ENCODE measurements around the gene MAPKAP1. TPM values are rescaled to one million over a fixed set of nuclear protein-coding genes. Genes with fewer than 3 reads are reported as not detected.

Gene MAPKAP1
- total and polyA plus RNA-seq, 2 of the 13 experiments (the other 11 are each of a cell fraction or from before 2014, with no cell fraction given) = 45.0 to 64.3 TPM

DNA sequence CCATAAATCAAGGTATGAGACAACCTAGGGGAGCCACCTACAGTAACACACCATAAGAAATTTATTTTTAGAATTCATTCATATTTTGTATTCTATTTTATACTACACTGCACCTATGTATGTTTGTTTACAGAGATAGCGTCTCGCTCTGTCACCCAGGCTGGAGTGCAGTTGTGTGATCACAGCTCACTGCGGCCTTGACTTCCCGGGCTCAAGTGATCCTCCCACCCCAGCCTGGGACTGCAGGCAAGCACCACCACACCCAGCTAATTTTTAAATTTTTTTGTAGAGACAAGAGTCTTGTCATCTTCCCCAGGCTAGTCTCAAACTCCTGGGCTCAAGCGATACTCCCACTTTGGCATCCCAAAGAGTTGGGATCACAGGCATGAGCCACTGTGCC lies 25.4 kb downstream of the MAPKAP1 start (continued):
- TF ChIP-seq, protein P1, sequence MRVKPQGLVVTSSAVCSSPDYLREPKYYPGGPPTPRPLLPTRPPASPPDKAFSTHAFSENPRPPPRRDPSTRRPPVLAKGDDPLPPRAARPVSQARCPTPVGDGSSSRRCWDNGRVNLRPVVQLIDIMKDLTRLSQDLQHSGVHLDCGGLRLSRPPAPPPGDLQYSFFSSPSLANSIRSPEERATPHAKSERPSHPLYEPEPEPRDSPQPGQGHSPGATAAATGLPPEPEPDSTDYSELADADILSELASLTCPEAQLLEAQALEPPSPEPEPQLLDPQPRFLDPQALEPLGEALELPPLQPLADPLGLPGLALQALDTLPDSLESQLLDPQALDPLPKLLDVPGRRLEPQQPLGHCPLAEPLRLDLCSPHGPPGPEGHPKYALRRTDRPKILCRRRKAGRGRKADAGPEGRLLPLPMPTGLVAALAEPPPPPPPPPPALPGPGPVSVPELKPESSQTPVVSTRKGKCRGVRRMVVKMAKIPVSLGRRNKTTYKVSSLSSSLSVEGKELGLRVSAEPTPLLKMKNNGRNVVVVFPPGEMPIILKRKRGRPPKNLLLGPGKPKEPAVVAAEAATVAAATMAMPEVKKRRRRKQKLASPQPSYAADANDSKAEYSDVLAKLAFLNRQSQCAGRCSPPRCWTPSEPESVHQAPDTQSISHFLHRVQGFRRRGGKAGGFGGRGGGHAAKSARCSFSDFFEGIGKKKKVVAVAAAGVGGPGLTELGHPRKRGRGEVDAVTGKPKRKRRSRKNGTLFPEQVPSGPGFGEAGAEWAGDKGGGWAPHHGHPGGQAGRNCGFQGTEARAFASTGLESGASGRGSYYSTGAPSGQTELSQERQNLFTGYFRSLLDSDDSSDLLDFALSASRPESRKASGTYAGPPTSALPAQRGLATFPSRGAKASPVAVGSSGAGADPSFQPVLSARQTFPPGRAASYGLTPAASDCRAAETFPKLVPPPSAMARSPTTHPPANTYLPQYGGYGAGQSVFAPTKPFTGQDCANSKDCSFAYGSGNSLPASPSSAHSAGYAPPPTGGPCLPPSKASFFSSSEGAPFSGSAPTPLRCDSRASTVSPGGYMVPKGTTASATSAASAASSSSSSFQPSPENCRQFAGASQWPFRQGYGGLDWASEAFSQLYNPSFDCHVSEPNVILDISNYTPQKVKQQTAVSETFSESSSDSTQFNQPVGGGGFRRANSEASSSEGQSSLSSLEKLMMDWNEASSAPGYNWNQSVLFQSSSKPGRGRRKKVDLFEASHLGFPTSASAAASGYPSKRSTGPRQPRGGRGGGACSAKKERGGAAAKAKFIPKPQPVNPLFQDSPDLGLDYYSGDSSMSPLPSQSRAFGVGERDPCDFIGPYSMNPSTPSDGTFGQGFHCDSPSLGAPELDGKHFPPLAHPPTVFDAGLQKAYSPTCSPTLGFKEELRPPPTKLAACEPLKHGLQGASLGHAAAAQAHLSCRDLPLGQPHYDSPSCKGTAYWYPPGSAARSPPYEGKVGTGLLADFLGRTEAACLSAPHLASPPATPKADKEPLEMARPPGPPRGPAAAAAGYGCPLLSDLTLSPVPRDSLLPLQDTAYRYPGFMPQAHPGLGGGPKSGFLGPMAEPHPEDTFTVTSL (CRISPR knock-in tag; IDR thresholded peaks at IDR 0.05; ENCODE audit: borderline replicate concordance) = peak; percentile 16; the same call in 1 of the 2 replicates
- no peak for TF ChIP-seq SOX5 (CRISPR knock-in tag; IDR thresholded peaks at IDR 0.05; ENCODE audit: borderline replicate concordance)
- TF ChIP-seq ZNF572 (CRISPR knock-in tag; IDR thresholded peaks at IDR 0.05) = no peak
- peak; percentile 43 for TF ChIP-seq SALL1 (CRISPR knock-in tag; IDR thresholded peaks at IDR 0.05)
- TF ChIP-seq TBX2 (CRISPR knock-in tag; IDR thresholded peaks at IDR 0.05; ENCODE audit: borderline replicate concordance) = peak; percentile 21; the same call in 1 of the 2 replicates
- no peak for TF ChIP-seq RBM22 (optimal IDR thresholded peaks at IDR 0.05; ENCODE audit: low read length)
- TF ChIP-seq ZNF501 (CRISPR knock-in tag; IDR thresholded peaks at IDR 0.05) = peak; percentile 30; the same call in 1 of the 2 replicates

- no TSS peak for BruUV-seq (replicated peaks)
- POLR2A ChIA-PET = interaction anchor here (2.3 kb wide), 1 partner anchor 26 kb away, joined by 15 read pairs; the partner anchor contains the start of gene MAPKAP1
- Histone ChIP-seq H3K4me1 (ENCODE audit: insufficient read depth, low read length) (peaks cover 21% of the 10 kb centered on the region), H2AFZ (ENCODE audit: low read length) (no peak overlapping the region), H3K9ac (ENCODE audit: insufficient read depth, low read depth, low read length) (no peak overlapping the region), H3K36me3 (replicated peaks in 1 of 2; ENCODE audit: control insufficient read depth in 1 of 2, insufficient read depth in 2 of 2, low read length in 2 of 2) (no peaks in the 10 kb centered on the region), H3K27ac (ENCODE audit: extremely low read length, insufficient read depth, low read length) (no peak overlapping the region), H3K27me3 (ENCODE audit: control insufficient read depth in 1 of 2, insufficient read depth in 2 of 2, low read length in 2 of 2) (no peaks in the 10 kb centered on the region), H3K79me2 (ENCODE audit: insufficient read depth, low read length) (peaks cover 6% of the 10 kb centered on the region), H4K20me1 (ENCODE audit: insufficient read depth, low read length) (no peaks in the 10 kb centered on the region; the same call in 1 of the 2 replicates), H3K4me2 (ENCODE audit: low read depth, low read length) (peak overlapping the region; percentile 62), H3K4me3 (replicated peaks in 1 of 3; ENCODE audit: insufficient read depth in 1 of 3, low read depth in 2 of 3, low read length in 3 of 3) (no peak overlapping the region; a peak in 2 of 6 replicates), H3K9me3 (ENCODE audit: low read length) (no peaks in the 10 kb centered on the region)
- DNase-seq (ENCODE audit: low spot score) = peak; percentile 53
- peak; percentile 74 for ATAC-seq
- FAIRE-seq = peak; percentile 40
- CTCF ChIA-PET (ENCODE audit: low intra/inter-chr PET ratio, low total read pairs) = no interaction called here
- intact Hi-C loops (cut with micrococcal nuclease; ENCODE audit: unreplicated experiment) (no loop called here), in situ Hi-C loops (cut with HindIII; ENCODE audit: extremely low pct_ligation_motif_present, low pct_unique_long_range_greater_than_20kb) (no loop called here)
- 25% methylated on average over 3 of the region's 3 CpGs for WGBS (ENCODE audit: low lambda C conversion rate)
- TF ChIP-seq ZBTB21 (CRISPR knock-in tag; IDR thresholded peaks at IDR 0.05) = no peak
- TF ChIP-seq CBFB (CRISPR knock-in tag; IDR thresholded peaks at IDR 0.05) = no peak
- TF ChIP-seq ZMYM3 (CRISPR knock-in tag; IDR thresholded peaks at IDR 0.05) = no peak
- TF ChIP-seq STAT5B (CRISPR knock-in tag; IDR thresholded peaks at IDR 0.05) = no peak
- TF ChIP-seq ATM (IDR thresholded peaks at IDR 0.05; ENCODE audit: borderline replicate concordance) = no peak
- peak; percentile 33 for TF ChIP-seq HNF4A (CRISPR knock-in tag; IDR thresholded peaks at IDR 0.05)
- TF ChIP-seq, protein P2, sequence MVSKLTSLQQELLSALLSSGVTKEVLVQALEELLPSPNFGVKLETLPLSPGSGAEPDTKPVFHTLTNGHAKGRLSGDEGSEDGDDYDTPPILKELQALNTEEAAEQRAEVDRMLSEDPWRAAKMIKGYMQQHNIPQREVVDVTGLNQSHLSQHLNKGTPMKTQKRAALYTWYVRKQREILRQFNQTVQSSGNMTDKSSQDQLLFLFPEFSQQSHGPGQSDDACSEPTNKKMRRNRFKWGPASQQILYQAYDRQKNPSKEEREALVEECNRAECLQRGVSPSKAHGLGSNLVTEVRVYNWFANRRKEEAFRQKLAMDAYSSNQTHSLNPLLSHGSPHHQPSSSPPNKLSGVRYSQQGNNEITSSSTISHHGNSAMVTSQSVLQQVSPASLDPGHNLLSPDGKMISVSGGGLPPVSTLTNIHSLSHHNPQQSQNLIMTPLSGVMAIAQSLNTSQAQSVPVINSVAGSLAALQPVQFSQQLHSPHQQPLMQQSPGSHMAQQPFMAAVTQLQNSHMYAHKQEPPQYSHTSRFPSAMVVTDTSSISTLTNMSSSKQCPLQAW (CRISPR knock-in tag; IDR thresholded peaks at IDR 0.05) = peak; percentile 52; the same call in 1 of the 2 replicates
- TF ChIP-seq TCF7 (IDR thresholded peaks at IDR 0.05; ENCODE audit: low read depth) = no peak
- TF ChIP-seq ZNF260 (CRISPR knock-in tag; IDR thresholded peaks at IDR 0.05; ENCODE audit: borderline replicate concordance, low read depth) = no peak
Measured at GRCh38 chr9:125681086-125681622, 25.9 kb downstream of the MAPKAP1 start.

Measured in HepG2 (cell line).